Erythroblast (primary cell): ENCODE data around the gene CABP4.

Source experiments
- GATA1 ChIP-seq: IDR thresholded peaks from 2 replicates; pipeline ENCODE4 v1.6.1; 2011; ENCODE audit warnings: low read depth, mild to moderate bottlenecking, control low read depth, low read length, moderate library complexity
- POLR2A ChIP-seq: IDR thresholded peaks from 2 replicates; pipeline ENCODE4 v1.6.1; 2011; ENCODE audit warnings: mild to moderate bottlenecking, low read length

GRCh38 chr11:67507242-67507863 is 52.2 kb downstream of the CABP4 start:
- TF ChIP-seq POLR2A: no peak
- no peak for TF ChIP-seq GATA1
